ENCODE data around the gene SERF1A.
"Not testable (repeated sequence)": the region's sequence is repeated elsewhere in the genome, so short reads cannot be mapped to it uniquely, and the experiment has no call there.

DNA sequence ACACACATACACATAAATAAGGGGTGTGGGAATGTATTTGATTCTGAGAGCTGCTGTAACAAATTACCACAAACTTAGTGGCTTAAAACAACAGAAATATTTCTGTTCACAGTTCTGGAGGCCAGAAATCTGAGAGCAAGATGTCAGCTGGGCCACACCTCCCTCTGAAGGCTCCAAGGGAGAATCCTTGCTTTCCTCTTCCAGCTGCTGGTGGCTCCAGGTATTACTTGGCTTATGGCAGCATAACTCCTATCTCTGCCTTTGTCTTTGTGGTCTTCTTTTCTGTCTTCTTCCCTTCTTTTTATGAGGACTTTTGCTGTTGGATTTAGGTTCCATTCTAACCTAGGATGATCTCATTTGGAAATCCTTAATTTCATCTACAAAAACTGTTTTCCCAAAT is 16.4 kb downstream of the SERF1A start:
- TF ChIP-seq CTCF (IDR thresholded peaks at IDR 0.05); POLR2AphosphoS5 (IDR thresholded peaks at IDR 0.05; ENCODE audit: insufficient read depth in 1 of 2, low read depth in 1 of 2); POLR2A (IDR thresholded peaks at IDR 0.05): not testable (repeated sequence)
